PFSK-1 (cell line): ENCODE data around the gene LEP.

Experiments used
- POLR2AphosphoS5 ChIP-seq: IDR thresholded peaks from 2 replicates; pipeline ENCODE4 v1.6.1; 2012; ENCODE audit warnings: low read depth, mild to moderate bottlenecking, control low read depth, low read length, moderate library complexity
- SIN3A ChIP-seq: IDR thresholded peaks from 2 replicates; pipeline ENCODE4 v1.6.1; 2012; ENCODE audit warnings: mild to moderate bottlenecking, low read length, moderate library complexity, borderline replicate concordance; ENCODE audit not compliant: insufficient read depth
- TF ChIP-seq, protein P1 (sequence below), 2 experiments: IDR thresholded peaks; 2 replicates each; pipeline versions ENCODE4 v1.6.1 to v1.8.0; 2011 to 2012; ENCODE audit warnings: low read depth in 2 of 2, low read length in 2 of 2, control low read depth in 1 of 2, inconsistent platforms in 1 of 2, mild to moderate bottlenecking in 1 of 2, moderate library complexity in 1 of 2; ENCODE audit not compliant: insufficient read depth in 1 of 2

GRCh38 chr7:128287556-128287955, 46.5 kb downstream of the LEP start:
- TF ChIP-seq, protein P1, sequence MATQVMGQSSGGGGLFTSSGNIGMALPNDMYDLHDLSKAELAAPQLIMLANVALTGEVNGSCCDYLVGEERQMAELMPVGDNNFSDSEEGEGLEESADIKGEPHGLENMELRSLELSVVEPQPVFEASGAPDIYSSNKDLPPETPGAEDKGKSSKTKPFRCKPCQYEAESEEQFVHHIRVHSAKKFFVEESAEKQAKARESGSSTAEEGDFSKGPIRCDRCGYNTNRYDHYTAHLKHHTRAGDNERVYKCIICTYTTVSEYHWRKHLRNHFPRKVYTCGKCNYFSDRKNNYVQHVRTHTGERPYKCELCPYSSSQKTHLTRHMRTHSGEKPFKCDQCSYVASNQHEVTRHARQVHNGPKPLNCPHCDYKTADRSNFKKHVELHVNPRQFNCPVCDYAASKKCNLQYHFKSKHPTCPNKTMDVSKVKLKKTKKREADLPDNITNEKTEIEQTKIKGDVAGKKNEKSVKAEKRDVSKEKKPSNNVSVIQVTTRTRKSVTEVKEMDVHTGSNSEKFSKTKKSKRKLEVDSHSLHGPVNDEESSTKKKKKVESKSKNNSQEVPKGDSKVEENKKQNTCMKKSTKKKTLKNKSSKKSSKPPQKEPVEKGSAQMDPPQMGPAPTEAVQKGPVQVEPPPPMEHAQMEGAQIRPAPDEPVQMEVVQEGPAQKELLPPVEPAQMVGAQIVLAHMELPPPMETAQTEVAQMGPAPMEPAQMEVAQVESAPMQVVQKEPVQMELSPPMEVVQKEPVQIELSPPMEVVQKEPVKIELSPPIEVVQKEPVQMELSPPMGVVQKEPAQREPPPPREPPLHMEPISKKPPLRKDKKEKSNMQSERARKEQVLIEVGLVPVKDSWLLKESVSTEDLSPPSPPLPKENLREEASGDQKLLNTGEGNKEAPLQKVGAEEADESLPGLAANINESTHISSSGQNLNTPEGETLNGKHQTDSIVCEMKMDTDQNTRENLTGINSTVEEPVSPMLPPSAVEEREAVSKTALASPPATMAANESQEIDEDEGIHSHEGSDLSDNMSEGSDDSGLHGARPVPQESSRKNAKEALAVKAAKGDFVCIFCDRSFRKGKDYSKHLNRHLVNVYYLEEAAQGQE (IDR thresholded peaks at IDR 0.05; ENCODE audit: insufficient read depth in 1 of 2, low read depth in 2 of 2, low read length in 2 of 2) = no peak
- TF ChIP-seq POLR2AphosphoS5 (no peak), SIN3A (no peak)
